ENCODE results near the gene SDK1.

- TF ChIP-seq POLR2A (IDR thresholded peaks at IDR 0.05; ENCODE audit: low read length) (no peak), GATA1 (IDR thresholded peaks at IDR 0.05; ENCODE audit: low read depth, low read length) (no peak)
These were observed 659.9 kb downstream of the SDK1 start for GRCh38 chr7:3960942-3961341.
